H1 (cell line): ENCODE results near the gene NCOA1. TPM values are rescaled to one million over a fixed set of nuclear protein-coding genes. Genes with fewer than 3 reads are reported as not detected.

Source experiments
- CTCF ChIA-PET: fragments of 300-600 bp; sonication (Branson Sonifier 250); formaldehyde crosslinking; loops from one replicate; lab custom pipeline; 2021; ENCODE audit not compliant: partially characterized antibody; lab: Charles Lee
- POLR2A ChIA-PET: fragments of 300-600 bp; sonication (Branson Sonifier 250); formaldehyde crosslinking; loops from one replicate; lab custom pipeline; 2021; ENCODE audit warnings: inconsistent platforms; ENCODE audit not compliant: partially characterized antibody; lab: Charles Lee
- DNase-seq, 2 experiments: peaks; one replicate each; pipeline versions ENCODE4 v3.0.0 to v3.0.0-alpha.2; 2010 to 2022; ENCODE audit warnings: low spot score in 2 of 2, low read depth in 1 of 2, mixed read lengths in 1 of 2
- FAIRE-seq: peaks from 2 replicates; lab custom pipeline; 2011; peaks lifted over from hg19 to GRCh38; lab: Jason Lieb, UNC
- H2AFZ ChIP-seq: 2 replicates; pipeline ENCODE4 v1.8.1; 2012; ENCODE audit warnings: low read length, inconsistent platforms
- H2AK5ac ChIP-seq: 2 replicates; pipeline ENCODE4 v1.6.1; 2013; ENCODE audit warnings: low read depth, low read length
- H2BK120ac ChIP-seq: replicated peaks from 2 replicates; pipeline ENCODE3; 2013; ENCODE audit warnings: low read depth, low read length, inconsistent platforms
- H2BK12ac ChIP-seq: 2 replicates; pipeline ENCODE4 v1.6.1; 2013; ENCODE audit warnings: low read depth, low read length
- H2BK15ac ChIP-seq: 2 replicates; pipeline ENCODE4 v1.6.1; 2013; ENCODE audit warnings: low read length
- H2BK20ac ChIP-seq: 2 replicates; pipeline ENCODE4 v1.6.1; 2013; ENCODE audit warnings: low read length
- H2BK5ac ChIP-seq: 2 replicates; pipeline ENCODE4 v1.6.1; 2013; ENCODE audit warnings: low read depth, low read length
- H3K14ac ChIP-seq: 2 replicates; pipeline ENCODE4 v1.6.1; 2013; ENCODE audit warnings: inconsistent platforms; ENCODE audit not compliant: insufficient read length
- H3K18ac ChIP-seq: 2 replicates; pipeline ENCODE4 v1.6.1; 2013; ENCODE audit warnings: low read length; ENCODE audit errors: extremely low read depth
- H3K23ac ChIP-seq: 2 replicates; pipeline ENCODE4 v1.6.1; 2013; ENCODE audit warnings: inconsistent platforms; ENCODE audit not compliant: insufficient read length
- H3K23me2 ChIP-seq: 2 replicates; pipeline ENCODE4 v1.6.1; 2013; ENCODE audit warnings: low read depth, low read length
- H3K27ac ChIP-seq: 2 replicates; pipeline ENCODE4 v1.6.1; 2011; ENCODE audit warnings: low read depth, low read length, inconsistent platforms
- H3K27me3 ChIP-seq, 4 experiments: replicated peaks in 1 of 4; 1 replicate in 1 of 4; 2 replicates in 3 of 4; pipeline versions ENCODE4 v1.6.1 to v1.8.1; 2011 to 2013; ENCODE audit warnings: low read length in 3 of 4, mild to moderate bottlenecking in 3 of 4, inconsistent platforms in 2 of 4, mixed read lengths in 2 of 4, moderate library complexity in 1 of 4; ENCODE audit not compliant: control insufficient read depth in 3 of 4, insufficient read depth in 3 of 4; ENCODE audit errors: extremely low read depth in 1 of 4
- H3K36me3 ChIP-seq, 4 experiments: 2 replicates each; pipeline versions ENCODE4 v1.6.1 to v1.8.1; 2011 to 2013; ENCODE audit warnings: mild to moderate bottlenecking in 4 of 4, low read length in 3 of 4, moderate library complexity in 2 of 4, control low read depth in 1 of 4, inconsistent platforms in 1 of 4; ENCODE audit not compliant: insufficient read depth in 4 of 4, control insufficient read depth in 2 of 4
- H3K4ac ChIP-seq: replicated peaks from 2 replicates; pipeline ENCODE3; 2013; ENCODE audit warnings: low read length, low read depth, mixed read lengths, inconsistent platforms; ENCODE audit not compliant: insufficient read length
- H3K4me1 ChIP-seq, 4 experiments: replicated peaks in 1 of 4; 1 replicate in 1 of 4; 2 replicates in 3 of 4; pipeline versions ENCODE4 v1.6.1 to v1.8.1; 2011 to 2013; ENCODE audit warnings: low read length in 3 of 4, inconsistent platforms in 2 of 4, mixed read lengths in 1 of 4; ENCODE audit not compliant: insufficient read depth in 4 of 4, control insufficient read depth in 3 of 4
- H3K4me2 ChIP-seq, 2 experiments: 2 replicates each; pipeline versions ENCODE4 v1.6.1 to v1.8.1; 2011 to 2013; ENCODE audit warnings: low read depth in 2 of 2, low read length in 2 of 2, control low read depth in 1 of 2, inconsistent platforms in 1 of 2, mild to moderate bottlenecking in 1 of 2; ENCODE audit not compliant: insufficient read depth in 1 of 2
- H3K4me3 ChIP-seq, 4 experiments: fragments of 200-600, 300-600 bp in 1 of 4; sonication (generic), shearing (Covaris generic), sonication (Bioruptor Twin) in 1 of 4; 2 replicates each; pipeline versions ENCODE4 v1.5.1 to v1.8.1; 2011 to 2016; ENCODE audit warnings: low read length in 4 of 4, low read depth in 3 of 4, control low read depth in 2 of 4, inconsistent platforms in 2 of 4, mild to moderate bottlenecking in 2 of 4, mixed read lengths in 1 of 4, moderate library complexity in 1 of 4; ENCODE audit not compliant: insufficient read depth in 2 of 4; ENCODE audit errors: extremely low read depth in 1 of 4
- H3K56ac ChIP-seq: replicated peaks from 2 replicates; pipeline ENCODE3; 2013; ENCODE audit warnings: low read depth, mild to moderate bottlenecking, mixed read lengths, low read length, inconsistent platforms; ENCODE audit not compliant: insufficient read length
- H3K79me1 ChIP-seq: 2 replicates; pipeline ENCODE4 v1.6.1; 2013; ENCODE audit warnings: low read depth, low read length, control low read depth
- H3K79me2 ChIP-seq, 2 experiments: 2 replicates each; pipeline versions ENCODE4 v1.6.1 to v1.8.1; 2012 to 2013; ENCODE audit warnings: low read length in 2 of 2, mild to moderate bottlenecking in 2 of 2, inconsistent platforms in 1 of 2; ENCODE audit not compliant: insufficient read depth in 2 of 2, control insufficient read depth in 1 of 2
- H3K9ac ChIP-seq, 4 experiments: replicated peaks in 1 of 4; 1 replicate in 1 of 4; 2 replicates in 3 of 4; pipeline versions ENCODE4 v1.6.1 to v1.8.1; 2011 to 2013; ENCODE audit warnings: low read depth in 3 of 4, low read length in 3 of 4, control low read depth in 2 of 4, mild to moderate bottlenecking in 2 of 4, moderate library complexity in 2 of 4, inconsistent platforms in 1 of 4; ENCODE audit errors: extremely low read depth in 1 of 4
- H3K9me3 ChIP-seq, 2 experiments: 2 replicates each; pipeline versions ENCODE4 v1.6.1 to v1.8.1; 2012 to 2013; ENCODE audit warnings: mild to moderate bottlenecking in 2 of 2, moderate library complexity in 2 of 2, control low read depth in 1 of 2, inconsistent platforms in 1 of 2, low read depth in 1 of 2, low read length in 1 of 2, mixed read lengths in 1 of 2; ENCODE audit not compliant: insufficient read depth in 2 of 2
- H4K20me1 ChIP-seq, 2 experiments: replicated peaks in 1 of 2; 2 replicates each; pipeline versions ENCODE3 to v1.8.1; 2011 to 2013; ENCODE audit warnings: inconsistent platforms in 2 of 2, low read length in 2 of 2, mild to moderate bottlenecking in 1 of 2; ENCODE audit not compliant: insufficient read depth in 2 of 2, control insufficient read depth in 1 of 2
- H4K5ac ChIP-seq: 2 replicates; pipeline ENCODE4 v1.6.1; 2013; ENCODE audit warnings: low read length, low read depth, mixed read lengths, inconsistent platforms; ENCODE audit not compliant: insufficient read length
- H4K8ac ChIP-seq: 2 replicates; pipeline ENCODE4 v1.8.0; 2013; ENCODE audit warnings: mild to moderate bottlenecking, moderate library complexity, low read length, inconsistent platforms; ENCODE audit not compliant: insufficient read depth; ENCODE audit errors: extremely low read depth
- H4K91ac ChIP-seq: replicated peaks from 2 replicates; pipeline ENCODE3; 2013; ENCODE audit warnings: low read length, mixed read lengths, inconsistent platforms; ENCODE audit not compliant: insufficient read length
- BCL11A ChIP-seq, 2 experiments: IDR thresholded peaks; one replicate each; pipeline ENCODE4 v1.6.1; 2011; ENCODE audit warnings: low read depth in 2 of 2, low read length in 2 of 2, mild to moderate bottlenecking in 2 of 2
- WGBS, 2 experiments: shearing (Covaris generic) in 1 of 2; methylation state at CpG; one replicate each; pipeline versions ENCODE4 v1.1.6 to v1.1.7; 2013 to 2015; ENCODE audit warnings: low lambda C conversion rate in 2 of 2, mixed read lengths in 2 of 2, inconsistent platforms in 1 of 2, low coverage in 1 of 2, missing lambda C conversion rate in 1 of 2; ENCODE audit not compliant: insufficient replicate concordance in 2 of 2, insufficient coverage in 1 of 2, insufficient read length in 1 of 2; ENCODE audit errors: extremely low coverage in 1 of 2, missing lambda C conversion rate in 1 of 2; 5-methylcytosine and 5-hydroxymethylcytosine counted together
- polyA plus RNA-seq, 7 experiments: library from polyadenylated mRNA; depleted of rRNA in 3 of 7; stranded (reverse) in 5 of 7; unstranded in 2 of 7; fragments of >200 nt in 5 of 7; fragments of 200-250 nt in 2 of 7; gene quantifications; 1 replicate in 5 of 7; 2 replicates in 1 of 7; 4 replicates in 1 of 7; pipeline versions ENCODE4 v1.2.1 to v1.2.3, GENCODE V29; 2011 to 2013; ENCODE audit warnings: missing spikeins in 2 of 7, mixed read lengths in 2 of 7
- total RNA-seq: library from RNA; stranded (reverse); fragmentation: NEBNext Ultra II Directional; extraction: Animal tissue kit (Norgen Biotek cat#: 25700); gene quantifications from 2 replicates; pipeline ENCODE4 v1.2.1, GENCODE V29; 2021
- TF ChIP-seq, protein P1 (sequence below): IDR thresholded peaks from 2 replicates; pipeline ENCODE4 v1.6.1; 2011; ENCODE audit warnings: low read depth, mild to moderate bottlenecking, low read length; ENCODE audit not compliant: insufficient read depth

NCOA1 gene
- total and polyA plus RNA-seq, 2 of the 8 experiments (the other 6 are each of a cell fraction or from before 2014, with no cell fraction given) = 12.8 to 17.9 TPM

DNA sequence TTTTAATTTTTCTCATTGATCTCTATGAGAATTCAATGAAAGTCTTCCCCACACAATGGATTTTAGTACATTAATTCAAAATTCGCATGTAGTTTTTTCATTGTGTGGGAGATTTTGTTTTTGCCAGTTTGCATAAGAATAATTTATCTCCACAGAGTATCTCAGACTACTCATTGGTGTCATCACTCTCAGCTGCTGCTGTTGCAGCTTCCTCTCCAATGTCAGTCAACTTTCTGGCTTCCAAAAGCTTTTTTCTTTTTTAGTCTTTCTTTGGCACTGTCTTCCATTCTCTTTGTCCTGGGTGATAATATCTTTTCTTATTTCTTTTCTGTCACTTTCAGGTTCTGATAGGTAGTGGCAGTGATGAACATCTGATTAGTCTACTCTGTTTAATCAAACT lies 251.7 kb downstream of the NCOA1 start:
- Histone ChIP-seq H3K9ac (no peak overlapping the region), H3K56ac (no peak overlapping the region), H3K27ac (no peak overlapping the region), H4K91ac (no peak overlapping the region), H2BK120ac (no peak overlapping the region), H4K5ac (no peak overlapping the region), H2BK20ac (no peak overlapping the region), H3K4ac (no peak overlapping the region), H2AK5ac (no peak overlapping the region), H2AFZ (no peak overlapping the region), H2BK15ac (no peak overlapping the region), H3K23me2 (no peaks in the 10 kb centered on the region), H3K23ac (no peak overlapping the region), H4K8ac (no peak overlapping the region), H3K4me3 (no peak overlapping the region), H3K14ac (no peak overlapping the region), H3K18ac (no peak overlapping the region), H3K4me1 (no peaks in the 10 kb centered on the region), H2BK12ac (no peak overlapping the region), H2BK5ac (no peak overlapping the region), H3K36me3 (peaks cover 0 to 5% (median 2%) of the 10 kb centered on the region in 4 experiments; a peak in 3 of 8 replicates), H4K20me1 (no peaks in the 10 kb centered on the region), H3K9me3 (no peaks in the 10 kb centered on the region), H3K4me2 (no peak overlapping the region), H3K79me1 (no peaks in the 10 kb centered on the region), H3K79me2 (no peaks in the 10 kb centered on the region), H3K27me3 (no peaks in the 10 kb centered on the region)
- WGBS, 2 experiments = 93% methylated on average over 1 of the region's 1 CpG; no CpG with 5 or more reads in 1 of the 2 experiments
- DNase-seq (no peak), FAIRE-seq (no peak)
- POLR2A ChIA-PET = no interaction called here
- CTCF ChIA-PET = interaction anchor here (1.1 to 1.2 kb wide), 2 partner anchors 8 to 150 kb away, joined by 3 read pairs; no protein-coding TSS in a partner anchor
- TF ChIP-seq, protein P1, sequence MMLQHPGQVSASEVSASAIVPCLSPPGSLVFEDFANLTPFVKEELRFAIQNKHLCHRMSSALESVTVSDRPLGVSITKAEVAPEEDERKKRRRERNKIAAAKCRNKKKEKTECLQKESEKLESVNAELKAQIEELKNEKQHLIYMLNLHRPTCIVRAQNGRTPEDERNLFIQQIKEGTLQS = no peak
- no peak for TF ChIP-seq BCL11A (IDR thresholded peaks at IDR 0.05; ENCODE audit: low read depth in 2 of 2, low read length in 2 of 2)
